NB4 (cell line): ENCODE measurements around the gene RFPL2.

Experiments
- MAX ChIP-seq: IDR thresholded peaks from 2 replicates; pipeline ENCODE4 v1.6.1; 2011; ENCODE audit warnings: low read depth, low read length
- TF ChIP-seq, protein P1 (sequence below): IDR thresholded peaks from one replicate; pipeline ENCODE4 v1.5.1; 2012; ENCODE audit warnings: low read depth, low read length

DNA sequence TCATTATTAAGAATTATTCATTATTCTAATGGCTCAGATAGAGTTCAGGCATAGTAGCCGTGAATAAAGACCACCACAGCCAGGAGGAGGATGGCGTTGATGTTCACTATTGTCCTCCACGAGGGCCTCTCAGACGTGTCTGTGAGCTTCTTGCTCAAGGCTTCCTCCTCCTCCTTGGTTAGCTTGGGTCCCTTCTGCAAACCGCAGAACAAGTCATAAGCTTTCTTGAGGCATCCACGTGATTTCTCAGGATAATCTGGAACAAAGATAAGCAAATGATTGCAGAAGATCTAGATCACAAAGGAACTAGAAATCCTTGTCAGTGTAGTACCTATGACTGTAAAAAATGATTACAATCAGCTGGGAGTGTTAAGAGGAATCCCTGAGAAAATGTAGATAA lies 13.6 kb upstream of the RFPL2 start:
- TF ChIP-seq, protein P1, sequence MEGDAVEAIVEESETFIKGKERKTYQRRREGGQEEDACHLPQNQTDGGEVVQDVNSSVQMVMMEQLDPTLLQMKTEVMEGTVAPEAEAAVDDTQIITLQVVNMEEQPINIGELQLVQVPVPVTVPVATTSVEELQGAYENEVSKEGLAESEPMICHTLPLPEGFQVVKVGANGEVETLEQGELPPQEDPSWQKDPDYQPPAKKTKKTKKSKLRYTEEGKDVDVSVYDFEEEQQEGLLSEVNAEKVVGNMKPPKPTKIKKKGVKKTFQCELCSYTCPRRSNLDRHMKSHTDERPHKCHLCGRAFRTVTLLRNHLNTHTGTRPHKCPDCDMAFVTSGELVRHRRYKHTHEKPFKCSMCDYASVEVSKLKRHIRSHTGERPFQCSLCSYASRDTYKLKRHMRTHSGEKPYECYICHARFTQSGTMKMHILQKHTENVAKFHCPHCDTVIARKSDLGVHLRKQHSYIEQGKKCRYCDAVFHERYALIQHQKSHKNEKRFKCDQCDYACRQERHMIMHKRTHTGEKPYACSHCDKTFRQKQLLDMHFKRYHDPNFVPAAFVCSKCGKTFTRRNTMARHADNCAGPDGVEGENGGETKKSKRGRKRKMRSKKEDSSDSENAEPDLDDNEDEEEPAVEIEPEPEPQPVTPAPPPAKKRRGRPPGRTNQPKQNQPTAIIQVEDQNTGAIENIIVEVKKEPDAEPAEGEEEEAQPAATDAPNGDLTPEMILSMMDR, result no peak
- peak; percentile 85 for TF ChIP-seq MAX
